Mesendoderm (in vitro differentiated cells): ENCODE measurements around the gene CNIH3.

Experiments
- DNase-seq: peaks from one replicate; pipeline ENCODE4 v3.0.0; 2013
- H2AK5ac ChIP-seq: 2 replicates; pipeline ENCODE4 v1.6.1; 2013; ENCODE audit warnings: low read length, inconsistent platforms
- H2BK120ac ChIP-seq: 2 replicates; pipeline ENCODE4 v1.6.1; 2013; ENCODE audit warnings: low read depth, mild to moderate bottlenecking, low read length, moderate library complexity, mixed read lengths
- H2BK15ac ChIP-seq: replicated peaks from 2 replicates; pipeline ENCODE4 v1.6.1; 2013; ENCODE audit warnings: low read depth, mild to moderate bottlenecking, moderate library complexity
- H2BK5ac ChIP-seq: 2 replicates; pipeline ENCODE4 v1.6.1; 2013; ENCODE audit warnings: low read length, inconsistent platforms
- H3K18ac ChIP-seq: 2 replicates; pipeline ENCODE4 v1.6.1; 2013; ENCODE audit warnings: mild to moderate bottlenecking, low read length, mixed read lengths
- H3K23ac ChIP-seq: one replicate; pipeline ENCODE4 v1.6.1; 2013; ENCODE audit warnings: low read length
- H3K27ac ChIP-seq: 2 replicates; pipeline ENCODE4 v1.5.1; 2013; ENCODE audit warnings: low read depth, mild to moderate bottlenecking, inconsistent platforms, low read length, moderate library complexity
- H3K27me3 ChIP-seq: 2 replicates; pipeline ENCODE4 v1.6.1; 2013; ENCODE audit warnings: low read length, control low read depth, mild to moderate bottlenecking, inconsistent platforms; ENCODE audit not compliant: insufficient read depth, poor library complexity
- H3K36me3 ChIP-seq: 2 replicates; pipeline ENCODE4 v1.6.1; 2013; ENCODE audit warnings: low read length, inconsistent platforms; ENCODE audit not compliant: control insufficient read depth, insufficient read depth
- H3K4ac ChIP-seq: one replicate; pipeline ENCODE4 v1.6.1; 2013; ENCODE audit warnings: low read depth, mild to moderate bottlenecking, low read length, moderate library complexity
- H3K4me1 ChIP-seq: 2 replicates; pipeline ENCODE4 v1.6.1; 2013; ENCODE audit warnings: low read depth, low read length, inconsistent platforms; ENCODE audit not compliant: control insufficient read depth
- H3K4me2 ChIP-seq: 2 replicates; pipeline ENCODE4 v1.6.1; 2013; ENCODE audit warnings: low read length
- H3K4me3 ChIP-seq: 2 replicates; pipeline ENCODE4 v1.5.1; 2013; ENCODE audit warnings: mild to moderate bottlenecking, low read length
- H3K56ac ChIP-seq: one replicate; pipeline ENCODE4 v1.6.1; 2013; ENCODE audit warnings: low read length
- H3K79me1 ChIP-seq: 2 replicates; pipeline ENCODE4 v1.6.1; 2013; ENCODE audit warnings: low read length, inconsistent platforms
- H3K79me2 ChIP-seq: 2 replicates; pipeline ENCODE4 v1.6.1; 2013; ENCODE audit warnings: mild to moderate bottlenecking, low read length; ENCODE audit not compliant: control insufficient read depth, insufficient read depth
- H3K9ac ChIP-seq: 2 replicates; pipeline ENCODE4 v1.6.1; 2013; ENCODE audit warnings: low read length, inconsistent platforms
- H4K5ac ChIP-seq: one replicate; pipeline ENCODE4 v1.6.1; 2013; ENCODE audit warnings: low read length
- H4K8ac ChIP-seq: one replicate; pipeline ENCODE4 v1.6.1; 2013; ENCODE audit warnings: low read depth, mild to moderate bottlenecking, control low read depth, low read length, moderate library complexity
- WGBS: extraction: QIAGEN DNeasy Blood & Tissue Kit; methylation state at CpG from one replicate; pipeline ENCODE4 v1.1.7; 2013; ENCODE audit warnings: low lambda C conversion rate, missing lambda C conversion rate; ENCODE audit not compliant: insufficient coverage; ENCODE audit errors: extremely low coverage; 5-methylcytosine and 5-hydroxymethylcytosine counted together

The CNIH3 gene

DNA sequence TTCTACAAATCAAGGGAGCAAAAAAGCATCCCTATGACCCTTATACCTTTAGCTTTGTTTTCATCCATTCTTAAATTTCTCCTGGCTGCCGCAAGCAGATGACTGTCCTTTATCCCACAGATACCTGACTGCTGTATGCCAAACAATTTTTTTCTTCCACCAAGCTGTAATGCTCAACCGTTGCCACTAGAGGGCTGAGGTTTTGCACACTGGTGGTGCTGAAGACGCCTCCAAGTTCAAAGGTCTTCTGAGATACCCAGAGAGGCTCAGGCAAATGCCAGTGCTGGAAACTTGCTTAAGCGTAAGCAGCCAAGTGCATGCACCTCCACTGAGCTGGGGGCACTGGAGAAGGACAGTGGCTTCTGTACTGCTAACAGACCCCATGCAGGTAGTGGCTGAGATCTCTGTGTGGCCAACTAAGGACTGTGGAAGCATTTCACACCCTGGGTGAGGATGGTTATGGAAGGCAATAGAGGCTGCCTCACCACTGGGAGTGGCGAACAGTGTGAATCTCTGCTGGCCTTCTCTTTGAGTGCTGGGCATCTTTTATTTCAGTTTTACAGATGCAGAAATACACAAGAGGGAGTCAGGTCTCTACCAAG is 28.5 kb downstream of the CNIH3 start:
- H3K4ac ChIP-seq, result no peak overlapping the region
- no peak overlapping the region for H4K5ac ChIP-seq
- no peak overlapping the region for H3K27ac ChIP-seq
- H3K4me3 ChIP-seq, result no peak overlapping the region
- H3K79me2 ChIP-seq, result no peaks in the 10 kb centered on the region
- H3K56ac ChIP-seq, result peak overlapping the region; percentile 66
- DNase-seq, result peak; percentile 84
- H3K27me3 ChIP-seq, result no peaks in the 10 kb centered on the region
- peaks cover 10% of the 10 kb centered on the region for H3K4me1 ChIP-seq
- no peak overlapping the region for H2BK120ac ChIP-seq
- no peak overlapping the region for H3K9ac ChIP-seq
- WGBS, result no CpG with 5 or more reads among the region's 5 CpGs
- no peak overlapping the region for H2BK15ac ChIP-seq
- no peak overlapping the region for H2AK5ac ChIP-seq
- no peaks in the 10 kb centered on the region for H3K36me3 ChIP-seq
- peaks cover 14% of the 10 kb centered on the region for H3K79me1 ChIP-seq
- no peak overlapping the region for H3K18ac ChIP-seq
- H3K23ac ChIP-seq, result no peak overlapping the region
- H2BK5ac ChIP-seq, result no peak overlapping the region
- H4K8ac ChIP-seq, result no peak overlapping the region
- no peak overlapping the region for H3K4me2 ChIP-seq

DNA sequence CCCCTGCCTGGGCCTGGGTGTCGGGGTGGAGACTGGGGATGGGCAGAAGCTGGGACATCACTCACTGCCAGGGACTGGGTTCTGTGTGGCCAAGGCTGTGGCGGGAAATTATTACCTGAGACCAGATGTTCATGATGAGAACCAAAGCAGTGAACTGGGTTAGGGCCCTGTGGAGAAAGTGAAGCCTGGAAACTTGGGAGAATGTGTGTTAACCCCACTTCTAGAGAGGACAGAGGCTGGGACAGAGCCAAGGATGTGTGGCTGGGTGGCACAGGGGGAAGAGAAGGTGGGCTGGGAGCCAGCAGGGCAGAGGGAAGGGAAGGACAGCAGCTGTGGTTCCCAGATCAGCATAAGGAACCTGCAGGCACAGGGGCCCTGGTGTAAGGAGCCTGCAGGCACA is 31.3 kb downstream of the CNIH3 start:
- Histone ChIP-seq H2AK5ac (no peak overlapping the region), H3K4me2 (no peak overlapping the region), H3K4me1 (peaks cover 2% of the 10 kb centered on the region), H3K56ac (no peak overlapping the region), H3K4me3 (no peak overlapping the region), H2BK5ac (no peak overlapping the region), H4K5ac (no peak overlapping the region), H3K79me1 (peaks cover 10% of the 10 kb centered on the region), H3K27me3 (no peaks in the 10 kb centered on the region), H3K27ac (no peak overlapping the region), H2BK120ac (no peak overlapping the region), H2BK15ac (no peak overlapping the region), H4K8ac (no peak overlapping the region), H3K18ac (no peak overlapping the region), H3K23ac (no peak overlapping the region), H3K79me2 (no peaks in the 10 kb centered on the region), H3K36me3 (no peaks in the 10 kb centered on the region), H3K4ac (no peak overlapping the region), H3K9ac (no peak overlapping the region)
- WGBS, result no CpG with 5 or more reads among the region's 2 CpGs
- DNase-seq, result no peak

DNA sequence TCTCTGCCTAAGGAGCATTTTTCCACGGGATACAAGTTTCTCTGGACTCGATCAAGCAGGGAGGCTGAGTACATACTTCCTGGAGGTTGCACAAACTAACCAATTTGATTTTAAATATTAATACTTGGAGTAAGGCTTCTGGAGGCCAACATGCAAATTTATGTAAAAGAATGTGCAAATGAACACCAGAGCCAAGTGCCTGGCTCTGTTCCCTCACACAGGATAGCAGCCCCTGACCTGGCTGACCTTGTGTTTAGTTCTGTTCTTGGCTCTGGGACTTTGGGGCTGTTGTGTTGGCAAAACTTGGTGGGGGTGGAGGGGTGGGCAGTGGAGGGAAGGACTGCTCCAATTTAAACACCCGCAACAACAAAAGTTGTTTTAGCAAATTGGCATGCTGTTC is 34.2 kb downstream of the CNIH3 start:
- H3K4ac ChIP-seq, result no peak overlapping the region
- H3K9ac ChIP-seq, result no peak overlapping the region
- no peak overlapping the region for H2BK15ac ChIP-seq
- H3K4me2 ChIP-seq, result no peak overlapping the region
- H3K79me1 ChIP-seq, result peaks cover 6% of the 10 kb centered on the region
- H2BK5ac ChIP-seq, result no peak overlapping the region
- no CpG with 5 or more reads among the region's 3 CpGs for WGBS
- H3K27ac ChIP-seq, result no peak overlapping the region
- H3K4me3 ChIP-seq, result no peak overlapping the region
- H2AK5ac ChIP-seq, result no peak overlapping the region
- H3K18ac ChIP-seq, result no peak overlapping the region
- H4K8ac ChIP-seq, result no peak overlapping the region
- no peaks in the 10 kb centered on the region for H3K4me1 ChIP-seq
- no peak overlapping the region for H3K23ac ChIP-seq
- no peaks in the 10 kb centered on the region for H3K36me3 ChIP-seq
- H4K5ac ChIP-seq, result no peak overlapping the region
- no peaks in the 10 kb centered on the region for H3K27me3 ChIP-seq
- no peak for DNase-seq
- H3K79me2 ChIP-seq, result no peaks in the 10 kb centered on the region
- no peak overlapping the region for H3K56ac ChIP-seq
- no peak overlapping the region for H2BK120ac ChIP-seq

DNA sequence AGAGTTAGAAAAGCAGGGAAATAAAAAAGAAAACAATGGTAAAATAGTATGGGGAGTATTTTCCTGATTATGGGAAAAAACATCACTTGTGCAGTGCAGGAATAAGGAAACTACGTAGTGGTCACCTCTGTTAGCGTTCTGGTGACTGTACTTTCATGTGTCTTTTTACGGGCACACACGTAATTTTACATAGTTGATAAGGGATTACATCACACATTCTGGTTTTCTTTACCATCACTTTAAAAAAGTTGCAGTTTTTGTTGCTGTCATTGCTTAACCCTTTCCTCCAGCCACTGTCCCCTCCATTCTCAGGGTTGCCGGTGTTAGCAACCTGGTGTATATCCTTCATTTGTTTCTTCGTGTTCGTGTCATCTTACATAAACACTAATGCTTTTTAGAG is 35.1 kb downstream of the CNIH3 start:
- H3K4me3 ChIP-seq, result no peak overlapping the region

DNA sequence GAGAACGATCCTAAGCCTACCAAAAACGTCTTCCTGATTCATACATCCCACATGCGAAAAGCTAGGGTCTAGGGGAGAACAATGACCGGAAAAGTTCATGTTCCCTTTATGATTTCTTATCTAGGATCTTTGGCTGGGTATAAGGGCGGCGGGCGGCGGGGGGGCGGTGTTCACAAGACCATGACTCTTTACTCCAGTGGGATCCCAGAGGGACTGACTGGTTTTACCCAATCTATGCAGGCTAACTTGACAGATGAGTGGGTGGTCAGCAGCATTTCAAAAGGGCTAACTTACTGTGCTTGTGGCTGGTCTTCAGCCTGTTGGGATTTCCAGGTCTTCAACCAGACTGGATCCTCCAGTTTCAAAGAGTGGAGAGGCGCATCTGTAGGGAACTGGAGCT is 40.3 kb downstream of the CNIH3 start:
- no CpG with 5 or more reads among the region's 10 CpGs for WGBS
- Histone ChIP-seq H3K79me1 (peaks cover 2% of the 10 kb centered on the region), H3K4me1 (no peaks in the 10 kb centered on the region)

More for the DNA sequence above, 35.1 kb downstream of the CNIH3 start:
- no peaks in the 10 kb centered on the region for H3K36me3 ChIP-seq
- no peak overlapping the region for H3K4me2 ChIP-seq
- no peak overlapping the region for H3K9ac ChIP-seq
- no peak overlapping the region for H3K27ac ChIP-seq
- no peak overlapping the region for H3K23ac ChIP-seq
- no peaks in the 10 kb centered on the region for H3K27me3 ChIP-seq
- peaks cover 2% of the 10 kb centered on the region for H3K79me1 ChIP-seq
- H4K5ac ChIP-seq, result no peak overlapping the region
- H3K79me2 ChIP-seq, result no peaks in the 10 kb centered on the region
- H2BK15ac ChIP-seq, result no peak overlapping the region
- no peak overlapping the region for H3K56ac ChIP-seq
- H4K8ac ChIP-seq, result no peak overlapping the region
- no peak overlapping the region for H3K4ac ChIP-seq
- H2BK5ac ChIP-seq, result no peak overlapping the region
- H2BK120ac ChIP-seq, result no peak overlapping the region
- no CpG with 5 or more reads among the region's 7 CpGs for WGBS
- no peak overlapping the region for H3K18ac ChIP-seq
- no peak overlapping the region for H2AK5ac ChIP-seq
- DNase-seq, result no peak
- H3K4me1 ChIP-seq, result no peaks in the 10 kb centered on the region

DNA sequence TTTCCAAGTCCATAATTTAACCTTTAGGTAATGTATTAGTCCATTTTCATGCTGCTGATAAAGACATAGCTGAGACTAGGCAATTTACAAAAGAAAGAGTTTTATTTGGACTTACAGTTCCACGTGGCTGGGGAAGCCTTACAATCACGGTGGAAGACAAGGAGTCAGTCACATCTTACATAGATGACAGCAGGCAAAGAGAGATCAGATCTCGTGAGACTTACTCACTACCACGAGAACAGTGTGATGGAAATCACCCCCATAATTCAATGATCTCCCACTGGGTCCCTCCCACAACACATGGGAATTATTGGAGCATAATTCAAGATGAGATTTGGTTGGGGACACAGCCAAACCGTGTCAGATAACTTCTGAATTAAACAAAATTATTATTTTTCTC is 44.0 kb downstream of the CNIH3 start:
- no peak overlapping the region for H2BK120ac ChIP-seq
- H3K23ac ChIP-seq, result no peak overlapping the region
- H3K79me1 ChIP-seq, result no peaks in the 10 kb centered on the region
- no peak overlapping the region for H3K56ac ChIP-seq
- no peak overlapping the region for H3K27ac ChIP-seq
- DNase-seq, result no peak
- H3K18ac ChIP-seq, result no peak overlapping the region
- no peak overlapping the region for H2BK15ac ChIP-seq
- no peaks in the 10 kb centered on the region for H3K79me2 ChIP-seq
- H3K4me2 ChIP-seq, result no peak overlapping the region
- WGBS, result no CpG with 5 or more reads among the region's 5 CpGs
- no peak overlapping the region for H2BK5ac ChIP-seq
- H3K27me3 ChIP-seq, result no peaks in the 10 kb centered on the region
- H4K5ac ChIP-seq, result no peak overlapping the region
- no peak overlapping the region for H2AK5ac ChIP-seq
- no peaks in the 10 kb centered on the region for H3K36me3 ChIP-seq
- H3K4me1 ChIP-seq, result no peaks in the 10 kb centered on the region
- H4K8ac ChIP-seq, result no peak overlapping the region
- H3K9ac ChIP-seq, result no peak overlapping the region
- no peak overlapping the region for H3K4ac ChIP-seq
- no peak overlapping the region for H3K4me3 ChIP-seq

More for the DNA sequence above, 40.3 kb downstream of the CNIH3 start:
- H3K4ac ChIP-seq, result no peak overlapping the region
- no peaks in the 10 kb centered on the region for H3K27me3 ChIP-seq
- H2BK120ac ChIP-seq, result no peak overlapping the region
- H3K18ac ChIP-seq, result no peak overlapping the region
- no peak overlapping the region for H3K56ac ChIP-seq
- no peak overlapping the region for H3K27ac ChIP-seq
- DNase-seq, result no peak
- H4K5ac ChIP-seq, result no peak overlapping the region
- H3K36me3 ChIP-seq, result no peaks in the 10 kb centered on the region
- no peak overlapping the region for H2BK5ac ChIP-seq
- H3K9ac ChIP-seq, result no peak overlapping the region
- no peak overlapping the region for H2AK5ac ChIP-seq
- H4K8ac ChIP-seq, result no peak overlapping the region
- no peak overlapping the region for H3K23ac ChIP-seq
- H3K4me2 ChIP-seq, result no peak overlapping the region
- no peaks in the 10 kb centered on the region for H3K79me2 ChIP-seq
- H3K4me3 ChIP-seq, result no peak overlapping the region
- no peak overlapping the region for H2BK15ac ChIP-seq
